Endodermal cell (in vitro differentiated cells): ENCODE data around the gene PCYT1A. TPM values are rescaled to one million over a fixed set of nuclear protein-coding genes. Genes with fewer than 3 reads are reported as not detected.

Experiments
- DNase-seq: peaks from one replicate; pipeline ENCODE4 v3.0.0-alpha.2; 2017
- H3K27ac ChIP-seq: 2 replicates; pipeline ENCODE4 v1.5.1; 2013; ENCODE audit warnings: mild to moderate bottlenecking, low read depth, low read length, moderate library complexity
- H3K27me3 ChIP-seq: 2 replicates; pipeline ENCODE4 v1.6.1; 2013; ENCODE audit warnings: mild to moderate bottlenecking, low read length, moderate library complexity; ENCODE audit not compliant: insufficient read depth, control insufficient read depth, poor library complexity, severe bottlenecking
- H3K36me3 ChIP-seq: 2 replicates; pipeline ENCODE4 v1.7.0; 2013; ENCODE audit warnings: mild to moderate bottlenecking, low read length, moderate library complexity; ENCODE audit not compliant: control insufficient read depth, insufficient read depth
- H3K4me1 ChIP-seq: one replicate; pipeline ENCODE4 v1.7.0; 2013; ENCODE audit warnings: low read length; ENCODE audit not compliant: control insufficient read depth, insufficient read depth
- H3K4me3 ChIP-seq: 2 replicates; pipeline ENCODE4 v1.5.1; 2013; ENCODE audit warnings: mild to moderate bottlenecking, low read length, moderate library complexity
- H3K9ac ChIP-seq: 2 replicates; pipeline ENCODE4 v1.6.1; 2013; ENCODE audit warnings: mild to moderate bottlenecking, low read length, moderate library complexity; ENCODE audit not compliant: poor library complexity, severe bottlenecking; ENCODE audit errors: extremely low read depth
- H3K9me3 ChIP-seq: 2 replicates; pipeline ENCODE4 v1.6.1; 2013; ENCODE audit warnings: mild to moderate bottlenecking, low read length, moderate library complexity; ENCODE audit not compliant: control insufficient read depth
- H3K27ac Mint-ChIP-seq: 2 replicates; pipeline ENCODE4 v1.8.0; 2020; ENCODE audit warnings: mixed read lengths
- H3K27me3 Mint-ChIP-seq: 2 replicates; pipeline ENCODE4 v1.8.0; 2021; ENCODE audit warnings: mild to moderate bottlenecking, mixed read lengths; ENCODE audit not compliant: insufficient read depth
- H3K36me3 Mint-ChIP-seq: 2 replicates; pipeline ENCODE4 v1.8.0; 2020; ENCODE audit warnings: low read depth, mixed read lengths
- H3K4me1 Mint-ChIP-seq: 2 replicates; pipeline ENCODE4 v1.8.0; 2020; ENCODE audit warnings: mixed read lengths
- H3K4me3 Mint-ChIP-seq: 2 replicates; pipeline ENCODE4 v1.8.0; 2020; ENCODE audit warnings: mild to moderate bottlenecking, moderate library complexity, mixed read lengths
- H3K9me3 Mint-ChIP-seq: 2 replicates; pipeline ENCODE4 v1.8.0; 2020; ENCODE audit warnings: mild to moderate bottlenecking, mixed read lengths
- WGBS, 2 experiments: methylation state at CpG; one replicate each; pipeline versions ENCODE4 v1.1.5 to v1.1.7; 2013; ENCODE audit warnings: missing lambda C conversion rate in 2 of 2, mixed read lengths in 1 of 2; ENCODE audit not compliant: insufficient coverage in 1 of 2, insufficient read length in 1 of 2; 5-methylcytosine and 5-hydroxymethylcytosine counted together
- total RNA-seq, 2 donors: library from RNA; stranded (reverse); fragmentation: NEBNext Ultra II Directional in 1 of 2; extraction: Animal tissue kit (Norgen Biotek cat#: 25700) in 1 of 2; gene quantifications; 2 replicates in 1 of 2; 3 replicates in 1 of 2; pipeline ENCODE4 v1.2.1, GENCODE V29; 2021
- TF ChIP-seq, protein P1 (sequence below): fragments of 200-600 bp; sonication (generic); conservative IDR thresholded peaks from 2 replicates; pipeline ENCODE4 v1.5.0; 2021; ENCODE audit warnings: antibody characterized with exemption, mild to moderate bottlenecking

The PCYT1A gene
- total RNA-seq, 2 donors from 2014 or later = 30.2 to 32.5 TPM

- Histone ChIP-seq H3K36me3 (no peaks in the 10 kb centered on the region), H3K9ac (no peak overlapping the region), H3K9me3 (no peaks in the 10 kb centered on the region), H3K27me3 (no peaks in the 10 kb centered on the region), H3K4me1 (no peaks in the 10 kb centered on the region), H3K4me3 (no peak overlapping the region), H3K27ac (no peak overlapping the region)
- WGBS, 2 experiments = 91 to 93% methylated on average over 6 to 14 of the region's 14 CpGs
- H3K4me3 Mint-ChIP-seq = no peak overlapping the region
- H3K27ac Mint-ChIP-seq = no peak overlapping the region
- TF ChIP-seq, protein P1, sequence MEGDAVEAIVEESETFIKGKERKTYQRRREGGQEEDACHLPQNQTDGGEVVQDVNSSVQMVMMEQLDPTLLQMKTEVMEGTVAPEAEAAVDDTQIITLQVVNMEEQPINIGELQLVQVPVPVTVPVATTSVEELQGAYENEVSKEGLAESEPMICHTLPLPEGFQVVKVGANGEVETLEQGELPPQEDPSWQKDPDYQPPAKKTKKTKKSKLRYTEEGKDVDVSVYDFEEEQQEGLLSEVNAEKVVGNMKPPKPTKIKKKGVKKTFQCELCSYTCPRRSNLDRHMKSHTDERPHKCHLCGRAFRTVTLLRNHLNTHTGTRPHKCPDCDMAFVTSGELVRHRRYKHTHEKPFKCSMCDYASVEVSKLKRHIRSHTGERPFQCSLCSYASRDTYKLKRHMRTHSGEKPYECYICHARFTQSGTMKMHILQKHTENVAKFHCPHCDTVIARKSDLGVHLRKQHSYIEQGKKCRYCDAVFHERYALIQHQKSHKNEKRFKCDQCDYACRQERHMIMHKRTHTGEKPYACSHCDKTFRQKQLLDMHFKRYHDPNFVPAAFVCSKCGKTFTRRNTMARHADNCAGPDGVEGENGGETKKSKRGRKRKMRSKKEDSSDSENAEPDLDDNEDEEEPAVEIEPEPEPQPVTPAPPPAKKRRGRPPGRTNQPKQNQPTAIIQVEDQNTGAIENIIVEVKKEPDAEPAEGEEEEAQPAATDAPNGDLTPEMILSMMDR = no peak
- H3K36me3 Mint-ChIP-seq = no peaks in the 10 kb centered on the region
- no peaks in the 10 kb centered on the region for H3K27me3 Mint-ChIP-seq
- H3K9me3 Mint-ChIP-seq = no peaks in the 10 kb centered on the region
- no peak for DNase-seq
- no peaks in the 10 kb centered on the region for H3K4me1 Mint-ChIP-seq
These were observed 91.8 kb downstream of the PCYT1A start for GRCh38 chr3:196195664-196196265.

GRCh38 chr3:196194542-196194915 is 93.0 kb downstream of the PCYT1A start:
- Histone ChIP-seq H3K4me3 (no peak overlapping the region), H3K36me3 (no peaks in the 10 kb centered on the region), H3K9ac (no peak overlapping the region), H3K27ac (no peak overlapping the region), H3K4me1 (no peaks in the 10 kb centered on the region), H3K27me3 (no peaks in the 10 kb centered on the region), H3K9me3 (no peaks in the 10 kb centered on the region)
- DNase-seq = no peak
- Mint-ChIP-seq H3K36me3 (no peaks in the 10 kb centered on the region), H3K4me3 (no peak overlapping the region), H3K4me1 (no peaks in the 10 kb centered on the region), H3K27ac (no peak overlapping the region), H3K9me3 (no peaks in the 10 kb centered on the region), H3K27me3 (no peaks in the 10 kb centered on the region)
- 91 to 100% methylated on average over 1 to 5 of the region's 5 CpGs for WGBS, 2 experiments
- TF ChIP-seq, protein P1 = no peak

- no peak overlapping the region for H3K4me3 ChIP-seq
- Mint-ChIP-seq H3K4me1 (no peaks in the 10 kb centered on the region), H3K36me3 (no peaks in the 10 kb centered on the region), H3K27ac (no peak overlapping the region), H3K4me3 (no peak overlapping the region), H3K9me3 (no peaks in the 10 kb centered on the region), H3K27me3 (no peaks in the 10 kb centered on the region)
- DNase-seq = no peak
- H3K9ac ChIP-seq = no peak overlapping the region
- no peaks in the 10 kb centered on the region for H3K27me3 ChIP-seq
- no peaks in the 10 kb centered on the region for H3K4me1 ChIP-seq
- 90 to 98% methylated on average over 8 to 13 of the region's 13 CpGs for WGBS, 2 experiments
- TF ChIP-seq, protein P1 = no peak
- H3K9me3 ChIP-seq = no peaks in the 10 kb centered on the region
- no peak overlapping the region for H3K27ac ChIP-seq
- H3K36me3 ChIP-seq = no peaks in the 10 kb centered on the region
These were observed 93.6 kb downstream of the PCYT1A start for GRCh38 chr3:196193736-196194541.
